ENCODE measurements around the gene OXGR1. TPM values are rescaled to one million over a fixed set of nuclear protein-coding genes. Genes with fewer than 3 reads are reported as not detected.
A peak's percentile ranks its signal among the peaks of the same experiment; 100 is the strongest.

Gene OXGR1
- total and polyA plus RNA-seq, 4 experiments from 2014 or later = not detected

DNA sequence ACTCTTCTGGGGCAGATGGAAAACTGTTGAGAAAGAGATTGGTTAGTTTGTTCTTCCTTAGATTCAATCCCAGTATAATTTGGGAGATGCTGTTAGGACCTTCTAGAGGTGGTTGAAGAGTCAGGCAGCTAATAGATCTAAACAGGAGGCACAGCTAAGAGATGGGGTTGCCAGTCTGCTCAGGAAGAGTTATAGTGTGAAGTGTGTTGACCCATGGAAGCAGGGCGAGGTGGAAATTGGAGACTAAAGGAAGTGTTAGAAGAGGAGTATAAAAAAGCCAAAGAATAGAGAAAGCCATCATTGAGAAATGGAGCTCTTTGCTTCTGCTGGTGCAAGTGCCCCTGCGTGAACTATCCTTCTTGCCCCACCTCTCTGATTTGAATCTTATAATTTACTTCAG lies 3.8 kb upstream of the OXGR1 start:
- H3K4me1 Mint-ChIP-seq = peaks cover 6 to 12% (median 7%) of the 10 kb centered on the region in 4 donors
- H3K27ac Mint-ChIP-seq = peak overlapping the region in 1 of 7 donors; percentile 34
- peaks cover 0 to 4% (median 0%) of the 10 kb centered on the region in 8 donors for H3K9me3 Mint-ChIP-seq
- H3K27me3 Mint-ChIP-seq = peaks cover 26 to 34% of the 10 kb centered on the region in 2 donors
- Histone ChIP-seq H3K4me1 (ENCODE audit: insufficient read depth, low read length) (no peaks in the 10 kb centered on the region), H3K36me3 (ENCODE audit: insufficient read depth, low read length) (no peaks in the 10 kb centered on the region), H3K27ac (ENCODE audit: low read depth, low read length) (no peak overlapping the region), H3K27me3 (ENCODE audit: insufficient read depth, low read length) (no peaks in the 10 kb centered on the region), H3K4me3 (ENCODE audit: low read length in 2 of 2) (no peak overlapping the region), H3K9me3 (ENCODE audit: control insufficient read depth in 1 of 2, low read length in 2 of 2) (no peaks in the 10 kb centered on the region)
- POLR2A ChIA-PET (ENCODE audit: partially characterized antibody) = no interaction called here
- intact Hi-C loops (cut with micrococcal nuclease) = no loop called here
- CTCF ChIA-PET (ENCODE audit: partially characterized antibody) = no interaction called here
- H3K36me3 Mint-ChIP-seq = no peaks in the 10 kb centered on the region
- no peak for DNase-seq
- H3K4me3 Mint-ChIP-seq = no peak overlapping the region

DNA sequence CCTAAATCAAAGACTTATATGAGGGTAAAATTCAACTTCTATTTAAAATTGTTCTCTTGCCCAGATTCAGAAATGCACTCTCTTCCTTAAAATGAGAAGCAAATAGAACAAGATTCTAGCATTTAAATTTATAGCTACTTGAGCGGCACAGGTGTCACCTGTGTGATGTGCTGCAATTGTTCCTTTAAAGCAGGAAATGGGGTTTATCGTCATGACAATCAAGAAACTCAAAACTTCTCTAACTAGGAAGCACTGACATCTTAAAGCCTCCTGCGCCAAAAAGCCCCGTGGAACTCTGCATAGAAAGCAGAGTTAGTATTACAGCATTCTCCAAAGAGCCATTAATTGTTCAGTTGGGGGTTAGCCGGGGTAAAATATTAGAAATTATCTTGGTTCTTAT lies 2.6 kb upstream of the OXGR1 start:
- H3K27me3 ChIP-seq (ENCODE audit: insufficient read depth, low read length) = no peaks in the 10 kb centered on the region
- H3K27ac Mint-ChIP-seq = no peak overlapping the region
- H3K36me3 Mint-ChIP-seq = no peaks in the 10 kb centered on the region
- H3K4me3 Mint-ChIP-seq = no peak overlapping the region
- CTCF ChIA-PET (ENCODE audit: partially characterized antibody) = no interaction called here
- intact Hi-C loops (cut with micrococcal nuclease) = no loop called here
- H3K27ac ChIP-seq (ENCODE audit: low read depth, low read length) = no peak overlapping the region
- H3K4me1 ChIP-seq (ENCODE audit: insufficient read depth, low read length) = no peaks in the 10 kb centered on the region
- peaks cover 0 to 4% (median 0%) of the 10 kb centered on the region in 8 donors for H3K9me3 Mint-ChIP-seq
- H3K36me3 ChIP-seq (ENCODE audit: insufficient read depth, low read length) = no peaks in the 10 kb centered on the region
- H3K4me1 Mint-ChIP-seq = peaks cover 6 to 12% (median 7%) of the 10 kb centered on the region in 4 donors
- no peak for DNase-seq
- H3K4me3 ChIP-seq (ENCODE audit: low read length in 2 of 2) = no peak overlapping the region
- no peaks in the 10 kb centered on the region for H3K9me3 ChIP-seq (ENCODE audit: control insufficient read depth in 1 of 2, low read length in 2 of 2)
- POLR2A ChIA-PET (ENCODE audit: partially characterized antibody) = no interaction called here
- peaks cover 30 to 37% of the 10 kb centered on the region in 2 donors for H3K27me3 Mint-ChIP-seq

DNA sequence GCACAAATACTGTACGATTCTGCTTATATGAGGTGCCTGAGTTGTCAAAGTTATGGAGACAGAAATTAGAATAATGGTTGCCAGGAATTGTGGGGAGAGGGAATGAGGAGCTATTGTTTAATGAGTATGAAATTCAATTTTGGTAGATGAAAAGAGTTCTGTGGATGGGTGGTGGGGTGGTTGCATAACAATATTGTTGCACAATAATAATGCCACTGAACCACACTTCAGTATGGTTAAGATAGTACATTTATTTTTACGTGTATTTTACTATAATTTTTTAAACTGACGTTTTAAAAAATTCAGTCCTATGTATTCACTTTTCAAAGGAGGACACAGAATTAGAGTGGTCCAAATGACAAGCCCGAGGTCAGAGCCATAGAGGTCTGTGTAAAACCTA lies 1.8 kb upstream of the OXGR1 start:
- Histone ChIP-seq H3K4me3 (ENCODE audit: low read length in 2 of 2) (no peak overlapping the region), H3K36me3 (ENCODE audit: insufficient read depth, low read length) (no peaks in the 10 kb centered on the region), H3K9me3 (ENCODE audit: control insufficient read depth in 1 of 2, low read length in 2 of 2) (no peaks in the 10 kb centered on the region), H3K4me1 (ENCODE audit: insufficient read depth, low read length) (no peaks in the 10 kb centered on the region), H3K27me3 (ENCODE audit: insufficient read depth, low read length) (no peaks in the 10 kb centered on the region), H3K27ac (ENCODE audit: low read depth, low read length) (no peak overlapping the region)
- Mint-ChIP-seq H3K9me3 (peaks cover 0 to 5% (median 1%) of the 10 kb centered on the region in 8 donors), H3K4me1 (peaks cover 6 to 12% (median 7%) of the 10 kb centered on the region in 4 donors), H3K36me3 (no peaks in the 10 kb centered on the region), H3K27ac (no peak overlapping the region), H3K27me3 (peaks cover 33 to 39% of the 10 kb centered on the region in 2 donors), H3K4me3 (no peak overlapping the region)
- ChIA-PET CTCF (ENCODE audit: partially characterized antibody) (interaction anchor here (0.6 kb wide), 1 partner anchor 15 kb away, joined by 3 read pairs; no protein-coding TSS in a partner anchor), POLR2A (ENCODE audit: partially characterized antibody) (no interaction called here)
- intact Hi-C loops (cut with micrococcal nuclease) = no loop called here
- no peak for DNase-seq

GRCh38 chr13:96994858-96995243 lies 575 bp upstream of the OXGR1 start:
- ChIA-PET CTCF (ENCODE audit: partially characterized antibody) (no interaction called here), POLR2A (ENCODE audit: partially characterized antibody) (no interaction called here)

GRCh38 chr13:96993634-96994016 lies 651 bp downstream of the OXGR1 start:
- ChIA-PET CTCF (ENCODE audit: partially characterized antibody) (no interaction called here), POLR2A (ENCODE audit: partially characterized antibody) (no interaction called here)
- Mint-ChIP-seq H3K4me3 (peak overlapping the region in 3 of 8 donors; percentile 13 to 62 (median 26)), H3K27ac (no peak overlapping the region), H3K4me1 (peaks cover 6 to 12% (median 7%) of the 10 kb centered on the region in 4 donors), H3K9me3 (peaks cover 0 to 5% (median 1%) of the 10 kb centered on the region in 8 donors), H3K27me3 (peaks cover 30 to 36% of the 10 kb centered on the region in 2 donors), H3K36me3 (no peaks in the 10 kb centered on the region)
- H3K4me1 ChIP-seq (ENCODE audit: insufficient read depth, low read length) = no peaks in the 10 kb centered on the region
- no peaks in the 10 kb centered on the region for H3K27me3 ChIP-seq (ENCODE audit: insufficient read depth, low read length)
- no peak overlapping the region for H3K27ac ChIP-seq (ENCODE audit: low read depth, low read length)
- H3K36me3 ChIP-seq (ENCODE audit: insufficient read depth, low read length) = no peaks in the 10 kb centered on the region
- no peak overlapping the region for H3K4me3 ChIP-seq (ENCODE audit: low read length in 2 of 2)
- no peak for DNase-seq
- intact Hi-C loops (cut with micrococcal nuclease) = no loop called here
- H3K9me3 ChIP-seq (ENCODE audit: control insufficient read depth in 1 of 2, low read length in 2 of 2) = no peaks in the 10 kb centered on the region

More at GRCh38 chr13:96994858-96995243, 575 bp upstream of the OXGR1 start:
- Mint-ChIP-seq H3K9me3 (peaks cover 0 to 5% (median 1%) of the 10 kb centered on the region in 8 donors), H3K27me3 (peaks cover 30 to 34% of the 10 kb centered on the region in 2 donors), H3K4me1 (peaks cover 6 to 12% (median 7%) of the 10 kb centered on the region in 4 donors), H3K27ac (no peak overlapping the region), H3K36me3 (no peaks in the 10 kb centered on the region), H3K4me3 (peak overlapping the region in 4 of 8 donors; percentile 2 to 52 (median 41))
- Histone ChIP-seq H3K4me3 (ENCODE audit: low read length in 2 of 2) (no peak overlapping the region), H3K27me3 (ENCODE audit: insufficient read depth, low read length) (no peaks in the 10 kb centered on the region), H3K27ac (ENCODE audit: low read depth, low read length) (no peak overlapping the region), H3K9me3 (ENCODE audit: control insufficient read depth in 1 of 2, low read length in 2 of 2) (no peaks in the 10 kb centered on the region), H3K4me1 (ENCODE audit: insufficient read depth, low read length) (no peaks in the 10 kb centered on the region), H3K36me3 (ENCODE audit: insufficient read depth, low read length) (no peaks in the 10 kb centered on the region)
- intact Hi-C loops (cut with micrococcal nuclease) = no loop called here
- no peak for DNase-seq

DNA sequence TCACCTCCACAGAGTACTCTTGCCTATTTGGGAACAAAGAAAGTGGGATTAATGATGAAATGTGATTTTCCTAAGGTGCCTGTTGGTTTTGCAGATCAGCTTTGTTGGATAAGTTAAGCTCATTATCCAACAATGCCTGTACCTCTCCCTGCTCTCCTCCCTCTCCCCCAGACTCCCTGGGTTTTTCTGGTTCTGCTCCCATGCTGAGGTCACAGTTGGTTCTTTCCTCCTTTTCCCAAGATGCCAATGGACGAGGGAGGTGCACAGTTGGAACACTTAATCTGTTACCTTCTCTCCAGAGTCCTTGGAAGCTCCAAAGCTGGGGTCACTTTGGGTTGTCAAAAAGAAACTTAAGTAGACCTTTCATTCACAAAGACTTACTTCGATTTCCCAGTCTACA lies 1.6 kb downstream of the OXGR1 start:
- Histone ChIP-seq H3K36me3 (ENCODE audit: insufficient read depth, low read length) (no peaks in the 10 kb centered on the region), H3K27ac (ENCODE audit: low read depth, low read length) (no peak overlapping the region), H3K4me3 (ENCODE audit: low read length in 2 of 2) (no peak overlapping the region), H3K4me1 (ENCODE audit: insufficient read depth, low read length) (no peaks in the 10 kb centered on the region), H3K27me3 (ENCODE audit: insufficient read depth, low read length) (no peaks in the 10 kb centered on the region), H3K9me3 (ENCODE audit: control insufficient read depth in 1 of 2, low read length in 2 of 2) (no peaks in the 10 kb centered on the region)
- Mint-ChIP-seq H3K27me3 (peaks cover 27 to 36% of the 10 kb centered on the region in 2 donors), H3K4me3 (no peak overlapping the region), H3K36me3 (no peaks in the 10 kb centered on the region), H3K4me1 (peaks cover 6 to 12% (median 7%) of the 10 kb centered on the region in 4 donors), H3K9me3 (peaks cover 0 to 5% (median 2%) of the 10 kb centered on the region in 8 donors), H3K27ac (no peak overlapping the region)
- POLR2A ChIA-PET (ENCODE audit: partially characterized antibody) = no interaction called here
- intact Hi-C loops (cut with micrococcal nuclease) = no loop called here
- no peak for DNase-seq
- CTCF ChIA-PET (ENCODE audit: partially characterized antibody) = no interaction called here

GRCh38 chr13:96991072-96991471 lies 3.2 kb downstream of the OXGR1 start:
- no peak overlapping the region for H3K4me3 Mint-ChIP-seq
- peaks cover 0 to 5% (median 2%) of the 10 kb centered on the region in 8 donors for H3K9me3 Mint-ChIP-seq
- ChIA-PET CTCF (ENCODE audit: partially characterized antibody) (interaction anchor here (1.3 kb wide), 1 partner anchor 33 kb away, joined by 3 read pairs; no protein-coding TSS in a partner anchor), POLR2A (ENCODE audit: partially characterized antibody) (no interaction called here)
- H3K27ac Mint-ChIP-seq = no peak overlapping the region
- Histone ChIP-seq H3K27ac (ENCODE audit: low read depth, low read length) (no peak overlapping the region), H3K27me3 (ENCODE audit: insufficient read depth, low read length) (no peaks in the 10 kb centered on the region), H3K4me3 (ENCODE audit: low read length in 2 of 2) (no peak overlapping the region), H3K4me1 (ENCODE audit: insufficient read depth, low read length) (no peaks in the 10 kb centered on the region), H3K9me3 (ENCODE audit: control insufficient read depth in 1 of 2, low read length in 2 of 2) (no peaks in the 10 kb centered on the region), H3K36me3 (ENCODE audit: insufficient read depth, low read length) (no peaks in the 10 kb centered on the region)
- H3K27me3 Mint-ChIP-seq = peaks cover 26 to 39% of the 10 kb centered on the region in 2 donors
- no peak for DNase-seq
- intact Hi-C loops (cut with micrococcal nuclease) = no loop called here
- peaks cover 6 to 12% (median 6%) of the 10 kb centered on the region in 4 donors for H3K4me1 Mint-ChIP-seq
- no peaks in the 10 kb centered on the region for H3K36me3 Mint-ChIP-seq
